ENCODE results near the gene PPP2R3A.
A peak's percentile ranks its signal among the peaks of the same experiment; 100 is the strongest.

PPP2R3A gene, protein sequence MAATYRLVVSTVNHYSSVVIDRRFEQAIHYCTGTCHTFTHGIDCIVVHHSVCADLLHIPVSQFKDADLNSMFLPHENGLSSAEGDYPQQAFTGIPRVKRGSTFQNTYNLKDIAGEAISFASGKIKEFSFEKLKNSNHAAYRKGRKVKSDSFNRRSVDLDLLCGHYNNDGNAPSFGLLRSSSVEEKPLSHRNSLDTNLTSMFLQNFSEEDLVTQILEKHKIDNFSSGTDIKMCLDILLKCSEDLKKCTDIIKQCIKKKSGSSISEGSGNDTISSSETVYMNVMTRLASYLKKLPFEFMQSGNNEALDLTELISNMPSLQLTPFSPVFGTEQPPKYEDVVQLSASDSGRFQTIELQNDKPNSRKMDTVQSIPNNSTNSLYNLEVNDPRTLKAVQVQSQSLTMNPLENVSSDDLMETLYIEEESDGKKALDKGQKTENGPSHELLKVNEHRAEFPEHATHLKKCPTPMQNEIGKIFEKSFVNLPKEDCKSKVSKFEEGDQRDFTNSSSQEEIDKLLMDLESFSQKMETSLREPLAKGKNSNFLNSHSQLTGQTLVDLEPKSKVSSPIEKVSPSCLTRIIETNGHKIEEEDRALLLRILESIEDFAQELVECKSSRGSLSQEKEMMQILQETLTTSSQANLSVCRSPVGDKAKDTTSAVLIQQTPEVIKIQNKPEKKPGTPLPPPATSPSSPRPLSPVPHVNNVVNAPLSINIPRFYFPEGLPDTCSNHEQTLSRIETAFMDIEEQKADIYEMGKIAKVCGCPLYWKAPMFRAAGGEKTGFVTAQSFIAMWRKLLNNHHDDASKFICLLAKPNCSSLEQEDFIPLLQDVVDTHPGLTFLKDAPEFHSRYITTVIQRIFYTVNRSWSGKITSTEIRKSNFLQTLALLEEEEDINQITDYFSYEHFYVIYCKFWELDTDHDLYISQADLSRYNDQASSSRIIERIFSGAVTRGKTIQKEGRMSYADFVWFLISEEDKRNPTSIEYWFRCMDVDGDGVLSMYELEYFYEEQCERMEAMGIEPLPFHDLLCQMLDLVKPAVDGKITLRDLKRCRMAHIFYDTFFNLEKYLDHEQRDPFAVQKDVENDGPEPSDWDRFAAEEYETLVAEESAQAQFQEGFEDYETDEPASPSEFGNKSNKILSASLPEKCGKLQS (N-terminal part only)

DNA sequence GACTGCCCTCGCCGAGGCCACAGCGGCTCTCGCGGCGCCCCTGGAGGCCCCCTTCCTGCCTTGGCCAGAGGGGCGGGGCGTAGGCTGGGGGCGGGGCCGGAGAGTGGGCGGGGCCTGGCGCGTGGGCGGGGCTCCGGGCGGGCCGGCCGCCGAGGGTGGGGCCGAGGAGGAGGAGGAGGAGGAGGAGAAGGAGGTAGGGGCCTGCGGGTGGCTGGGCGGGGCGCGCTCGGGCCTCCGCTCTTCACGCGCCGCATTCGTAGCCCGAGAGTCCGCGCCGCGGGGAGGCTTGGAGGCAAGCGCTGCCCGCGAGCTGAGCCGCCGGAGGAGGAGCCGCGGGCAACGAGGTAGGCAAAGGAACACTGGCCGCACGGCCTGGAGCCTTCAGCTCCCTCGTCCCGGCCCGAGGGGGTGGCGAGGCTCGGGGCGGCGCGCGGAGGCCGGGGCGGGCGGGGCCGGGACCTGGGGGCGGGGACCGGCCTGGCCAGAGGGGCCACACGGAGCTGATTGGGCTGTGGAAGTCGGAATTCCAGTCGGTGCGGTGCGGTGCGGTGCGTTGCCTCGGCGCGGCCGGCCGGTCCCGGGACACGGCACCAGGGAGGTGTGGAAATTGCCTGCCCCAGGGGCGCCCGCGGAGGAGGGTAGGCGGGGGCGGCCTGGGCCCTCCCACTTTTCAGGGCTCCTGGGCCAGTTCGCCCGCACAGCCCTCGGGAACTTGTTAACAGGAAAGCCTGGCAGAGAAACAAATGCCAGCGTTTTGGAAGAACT is at the start of gene PPP2R3A:
TSS of gene PPP2R3A (plus strand) at position 223 of the 765 bp plus-strand sequence. CDS start 35,771 bp downstream, outside the sequence.
- DNase-seq (ENCODE audit: low read depth) = peak; percentile 56
- in situ Hi-C loops (cut with HindIII; ENCODE audit: low sequenced_read_pairs) = no loop called here
- TF ChIP-seq, protein P1, sequence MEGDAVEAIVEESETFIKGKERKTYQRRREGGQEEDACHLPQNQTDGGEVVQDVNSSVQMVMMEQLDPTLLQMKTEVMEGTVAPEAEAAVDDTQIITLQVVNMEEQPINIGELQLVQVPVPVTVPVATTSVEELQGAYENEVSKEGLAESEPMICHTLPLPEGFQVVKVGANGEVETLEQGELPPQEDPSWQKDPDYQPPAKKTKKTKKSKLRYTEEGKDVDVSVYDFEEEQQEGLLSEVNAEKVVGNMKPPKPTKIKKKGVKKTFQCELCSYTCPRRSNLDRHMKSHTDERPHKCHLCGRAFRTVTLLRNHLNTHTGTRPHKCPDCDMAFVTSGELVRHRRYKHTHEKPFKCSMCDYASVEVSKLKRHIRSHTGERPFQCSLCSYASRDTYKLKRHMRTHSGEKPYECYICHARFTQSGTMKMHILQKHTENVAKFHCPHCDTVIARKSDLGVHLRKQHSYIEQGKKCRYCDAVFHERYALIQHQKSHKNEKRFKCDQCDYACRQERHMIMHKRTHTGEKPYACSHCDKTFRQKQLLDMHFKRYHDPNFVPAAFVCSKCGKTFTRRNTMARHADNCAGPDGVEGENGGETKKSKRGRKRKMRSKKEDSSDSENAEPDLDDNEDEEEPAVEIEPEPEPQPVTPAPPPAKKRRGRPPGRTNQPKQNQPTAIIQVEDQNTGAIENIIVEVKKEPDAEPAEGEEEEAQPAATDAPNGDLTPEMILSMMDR (IDR thresholded peaks at IDR 0.05; ENCODE audit: low read depth, low read length, missing control alignments) = no peak
- peak within 1 kb of the TSS; percentile 81 for H3K4me3 ChIP-seq (ENCODE audit: low read depth, low read length)

DNA sequence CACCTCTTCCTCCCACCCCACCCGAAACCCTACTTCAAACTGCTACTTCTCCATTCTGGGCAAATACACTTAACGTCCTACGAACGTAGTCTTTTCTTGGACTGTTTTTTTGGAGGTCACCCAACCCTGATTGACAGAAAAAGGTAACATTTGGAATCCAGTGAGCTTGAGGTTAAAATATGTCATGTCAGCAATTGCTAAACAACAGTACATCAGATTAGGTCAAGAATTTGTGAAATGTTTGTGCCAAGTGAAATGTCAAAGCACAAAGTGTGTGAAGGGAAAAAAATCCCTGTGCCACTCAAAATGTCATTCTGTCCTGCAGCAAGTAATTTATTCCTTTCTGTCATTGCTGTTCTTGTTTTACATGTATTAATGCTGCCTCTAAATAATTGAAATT is 49.2 kb upstream of the PPP2R3A start:
- in situ Hi-C loops (cut with HindIII; ENCODE audit: low sequenced_read_pairs) = no loop called here
- DNase-seq (ENCODE audit: low read depth) = no peak
- H3K4me3 ChIP-seq (ENCODE audit: low read depth, low read length) = no peak overlapping the region
- TF ChIP-seq, protein P1 (IDR thresholded peaks at IDR 0.05; ENCODE audit: low read depth, low read length, missing control alignments) = no peak

GRCh38 chr3:135917076-135917475 is 48.5 kb upstream of the PPP2R3A start:
- TF ChIP-seq, protein P1 (IDR thresholded peaks at IDR 0.05; ENCODE audit: low read depth, low read length, missing control alignments) = no peak
- in situ Hi-C loops (cut with HindIII; ENCODE audit: low sequenced_read_pairs) = no loop called here
- DNase-seq (ENCODE audit: low read depth) = no peak
- no peak overlapping the region for H3K4me3 ChIP-seq (ENCODE audit: low read depth, low read length)

DNA sequence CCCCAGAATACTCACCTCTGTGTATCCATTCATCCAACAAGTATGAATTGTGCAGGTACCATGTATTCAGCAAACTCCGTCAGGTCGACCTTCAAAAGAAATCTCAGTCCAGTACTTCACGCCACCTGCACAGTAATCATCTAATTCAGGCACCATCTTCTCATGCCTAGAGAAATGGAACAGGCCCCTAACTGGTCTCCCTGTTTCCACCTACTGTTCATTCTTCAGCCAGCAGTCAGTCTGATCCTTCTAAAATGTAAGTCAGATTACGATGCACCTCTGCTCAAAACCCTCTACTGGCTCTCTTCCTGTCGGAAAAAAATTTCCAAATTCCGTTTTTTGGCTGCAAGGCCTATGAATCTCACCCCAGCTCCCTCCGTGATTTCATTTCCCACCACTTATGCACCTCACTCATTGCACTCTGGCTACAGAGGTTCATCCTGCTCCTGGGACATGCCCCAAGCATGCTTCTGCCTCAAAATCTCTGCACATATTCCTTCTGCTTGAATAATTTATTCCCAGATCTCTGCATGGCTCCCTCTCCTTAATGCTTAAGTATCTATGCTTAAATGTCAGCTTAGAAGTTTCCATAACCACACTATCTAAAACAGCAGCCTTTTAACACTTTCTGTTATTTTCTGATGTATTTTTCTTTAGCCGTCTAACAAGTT is 47.5 kb upstream of the PPP2R3A start:
- TF ChIP-seq, protein P1 (IDR thresholded peaks at IDR 0.05; ENCODE audit: low read depth, low read length, missing control alignments) = no peak
- no peak overlapping the region for H3K4me3 ChIP-seq (ENCODE audit: low read depth, low read length)
- in situ Hi-C loops (cut with HindIII; ENCODE audit: low sequenced_read_pairs) = no loop called here
- DNase-seq (ENCODE audit: low read depth) = no peak

GRCh38 chr3:135918600-135918999 is 46.9 kb upstream of the PPP2R3A start:
- TF ChIP-seq, protein P1 (IDR thresholded peaks at IDR 0.05; ENCODE audit: low read depth, low read length, missing control alignments) = peak; percentile 46
- in situ Hi-C loops (cut with HindIII; ENCODE audit: low sequenced_read_pairs) = no loop called here
- DNase-seq (ENCODE audit: low read depth) = peak; percentile 35
- H3K4me3 ChIP-seq (ENCODE audit: low read depth, low read length) = no peak overlapping the region
